GM21737 (cell line): Measurements from ENCODE around the gene HNRNPC.
"Not testable (repeated sequence)": the region's sequence is repeated elsewhere in the genome, so short reads cannot be mapped to it uniquely, and the experiment has no call there.

ENCODE experiments used
- ATAC-seq: cut with Tn5 transposase; IDR thresholded peaks from one replicate; pipeline ENCODE4 v1.9.1; 2021; ENCODE audit warnings: mild to moderate bottlenecking, moderate library complexity; ENCODE audit not compliant: unreplicated experiment

Gene HNRNPC

DNA sequence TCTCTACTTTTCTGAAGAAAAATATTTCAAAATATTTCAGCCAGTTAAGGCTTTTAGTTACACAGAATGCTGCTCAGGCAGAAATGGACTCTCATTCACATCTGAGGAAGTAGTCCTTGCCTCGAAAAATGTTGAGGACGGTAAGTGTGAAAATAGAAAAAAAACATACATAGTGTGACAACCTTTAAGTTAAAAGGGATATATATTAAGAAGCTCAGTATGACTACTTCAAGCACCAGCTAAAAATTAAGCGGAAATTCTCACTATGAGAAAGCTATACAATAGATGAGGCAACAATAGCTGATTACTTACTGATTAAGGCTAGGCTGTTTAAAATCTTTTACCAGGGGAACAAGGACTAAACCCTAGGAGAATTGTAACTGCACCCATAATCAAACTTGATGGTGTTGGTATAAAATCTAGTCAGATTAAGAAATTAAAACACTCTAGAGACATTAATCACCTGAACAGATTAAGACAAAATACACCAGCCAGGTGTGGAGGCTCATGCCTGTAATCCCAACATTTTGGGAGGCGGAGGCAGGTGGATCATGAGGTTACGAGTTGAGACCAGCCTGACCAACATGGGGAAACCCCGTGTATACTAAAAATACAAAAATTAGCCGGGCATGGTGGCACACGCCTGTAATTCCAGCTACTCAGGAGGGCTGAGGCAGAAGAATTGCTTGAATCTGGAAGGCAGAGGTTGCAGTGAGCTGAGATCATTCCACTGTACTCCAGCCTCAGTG, 53.9 kb downstream of the HNRNPC start:
- no peak for ATAC-seq

DNA sequence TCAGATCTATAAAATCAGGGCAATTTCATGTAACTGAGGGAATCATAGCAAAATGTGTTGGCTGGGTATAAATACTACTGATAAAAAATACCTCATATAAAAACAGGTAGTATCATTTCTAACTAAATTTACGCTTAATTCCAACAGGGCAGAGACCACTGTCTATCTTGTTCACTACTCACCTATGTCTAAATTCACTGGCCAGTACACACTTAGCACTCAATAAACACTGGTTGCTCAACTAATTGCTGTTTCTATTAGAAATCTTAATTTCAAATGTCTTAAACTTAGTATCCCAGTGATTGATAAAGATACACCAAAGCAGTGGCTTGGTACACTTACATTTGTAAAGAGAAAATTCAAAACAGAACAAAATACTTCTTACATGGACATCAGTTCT, 55.6 kb downstream of the HNRNPC start:
- ATAC-seq: no peak

DNA sequence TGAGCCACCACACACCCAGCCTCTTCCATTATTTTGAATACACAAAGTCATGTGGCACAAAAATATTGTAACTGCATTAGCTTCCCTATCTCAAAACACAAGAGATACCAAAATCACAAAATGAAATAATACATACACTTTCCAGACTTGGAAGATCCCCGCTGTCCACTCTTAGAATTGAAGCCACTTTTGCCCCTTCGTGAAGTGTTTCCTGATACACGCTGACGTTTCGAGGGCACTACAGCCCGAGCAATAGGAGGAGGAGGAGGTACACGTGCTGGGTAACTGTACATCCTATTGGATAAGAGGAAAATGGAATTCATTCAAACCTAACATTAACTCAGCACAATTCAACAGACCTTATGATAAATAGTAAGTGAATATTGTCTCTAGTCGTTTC, 56.4 kb downstream of the HNRNPC start:
- not testable (repeated sequence) for ATAC-seq

DNA sequence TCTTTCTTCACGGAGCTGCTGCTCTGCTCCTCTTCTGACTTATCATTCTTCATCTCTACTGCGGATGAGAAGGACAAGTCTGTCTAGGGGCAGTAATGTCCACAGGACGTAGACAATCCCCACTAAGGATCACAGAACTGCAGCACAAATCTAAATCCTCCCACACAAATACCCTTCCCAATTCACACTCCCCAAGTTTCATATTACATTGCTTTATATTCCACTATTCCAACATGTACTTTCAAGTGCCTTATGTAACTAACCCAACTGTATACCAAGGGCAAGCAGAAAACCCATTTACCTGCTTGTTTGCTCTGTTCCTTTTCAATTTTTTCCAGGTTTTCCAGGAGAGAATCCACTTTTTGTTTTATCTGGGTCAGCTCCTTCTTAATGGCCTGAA, 57.7 kb downstream of the HNRNPC start:
- ATAC-seq: no peak

DNA sequence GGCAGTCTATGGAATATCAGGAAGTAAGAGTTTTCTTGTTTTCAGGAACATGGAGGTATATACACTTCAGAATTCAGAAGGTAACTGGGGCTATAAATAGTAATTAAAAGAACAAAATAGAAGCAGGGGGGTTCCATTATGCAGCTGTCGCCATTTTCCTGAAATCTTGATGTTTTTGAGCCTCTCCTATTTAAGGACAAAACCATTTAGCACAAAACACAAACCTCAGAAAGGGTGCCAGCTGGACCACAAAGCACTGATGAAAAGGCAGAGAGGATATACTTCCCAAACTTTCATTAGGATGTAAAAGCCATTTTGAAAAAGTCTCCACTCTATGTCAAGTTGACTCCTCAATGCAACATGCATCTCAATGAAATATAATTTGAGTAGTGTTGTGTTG, 59.2 kb downstream of the HNRNPC start:
- no peak for ATAC-seq

DNA sequence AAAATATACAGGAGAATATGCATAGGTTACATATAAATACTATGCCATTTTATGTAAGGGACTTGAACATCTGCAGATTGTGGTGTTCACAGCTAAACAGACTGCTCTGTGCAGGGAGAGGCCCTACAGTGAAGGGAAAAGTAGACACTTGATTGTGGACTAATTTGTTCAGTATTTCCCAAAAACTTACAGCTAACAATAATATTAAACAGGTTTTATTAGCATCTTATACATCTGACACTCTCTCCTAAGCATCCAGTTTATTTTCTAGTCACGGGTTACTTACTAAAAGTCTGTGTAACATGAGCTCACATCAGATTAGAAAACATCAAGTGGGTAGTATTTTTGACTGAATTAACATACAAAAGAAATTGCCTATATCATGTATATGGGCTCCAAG, 60.1 kb downstream of the HNRNPC start:
- ATAC-seq: no peak

DNA sequence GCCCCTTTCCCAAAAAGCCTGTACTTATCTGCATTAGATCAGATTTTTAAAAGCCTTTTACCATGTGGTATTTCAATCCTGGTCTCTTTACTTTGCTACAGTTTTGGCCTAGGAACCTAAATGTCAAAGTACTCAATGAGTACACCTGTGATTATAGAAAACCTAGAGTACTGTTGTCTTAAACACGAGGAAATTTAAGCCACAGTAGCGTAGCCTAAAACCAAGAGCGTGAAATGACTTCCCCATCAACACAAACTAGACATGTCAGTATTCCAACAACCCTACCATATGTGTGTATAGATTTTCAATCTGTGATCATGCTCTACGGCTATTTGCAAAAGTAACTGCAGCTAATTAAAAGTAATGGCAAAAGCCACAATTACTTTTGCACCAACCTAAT, 60.7 kb downstream of the HNRNPC start:
- ATAC-seq: no peak

DNA sequence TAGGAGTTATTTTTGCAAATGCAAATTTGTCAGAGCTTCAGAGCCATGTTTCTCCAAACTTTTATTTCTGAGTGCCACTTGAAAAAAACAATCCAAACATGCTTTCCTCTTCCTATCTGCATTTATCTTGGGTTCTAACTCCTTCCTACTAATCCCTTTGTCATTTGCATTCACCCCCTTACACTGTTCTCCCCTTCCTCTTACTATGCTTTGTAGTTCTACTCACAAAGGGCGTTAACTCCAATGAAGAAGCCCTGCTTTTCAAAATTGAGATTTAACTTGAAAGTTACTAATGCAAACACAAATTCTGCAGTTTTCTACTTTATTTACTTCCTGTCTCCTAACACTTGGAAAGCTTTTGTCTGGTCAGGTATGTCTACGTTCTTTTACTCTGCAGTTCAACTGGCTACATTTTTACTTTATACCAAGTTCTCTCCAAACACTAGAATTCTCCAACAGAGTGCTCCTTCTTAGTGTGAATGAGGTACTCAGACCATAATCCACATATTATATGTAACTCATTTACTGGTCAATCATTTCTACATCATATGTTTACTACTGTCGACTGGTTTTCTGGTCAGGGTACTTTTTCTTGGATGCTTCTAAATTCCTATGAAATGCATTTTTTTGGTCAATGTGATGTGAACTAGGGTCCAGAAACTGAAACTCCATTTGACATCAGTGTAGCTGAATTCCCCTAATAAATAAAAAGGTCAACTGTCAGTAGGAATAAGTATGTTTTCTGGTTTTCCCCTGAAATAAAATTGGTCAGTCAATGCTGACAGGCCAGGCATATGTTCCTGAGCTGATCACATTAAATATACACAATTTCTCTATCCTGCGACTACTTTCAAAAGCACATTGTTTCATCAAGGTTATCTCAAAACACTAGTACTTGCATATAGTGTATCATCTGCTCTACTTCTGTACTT, 62.2 kb downstream of the HNRNPC start:
- ATAC-seq: no peak

DNA sequence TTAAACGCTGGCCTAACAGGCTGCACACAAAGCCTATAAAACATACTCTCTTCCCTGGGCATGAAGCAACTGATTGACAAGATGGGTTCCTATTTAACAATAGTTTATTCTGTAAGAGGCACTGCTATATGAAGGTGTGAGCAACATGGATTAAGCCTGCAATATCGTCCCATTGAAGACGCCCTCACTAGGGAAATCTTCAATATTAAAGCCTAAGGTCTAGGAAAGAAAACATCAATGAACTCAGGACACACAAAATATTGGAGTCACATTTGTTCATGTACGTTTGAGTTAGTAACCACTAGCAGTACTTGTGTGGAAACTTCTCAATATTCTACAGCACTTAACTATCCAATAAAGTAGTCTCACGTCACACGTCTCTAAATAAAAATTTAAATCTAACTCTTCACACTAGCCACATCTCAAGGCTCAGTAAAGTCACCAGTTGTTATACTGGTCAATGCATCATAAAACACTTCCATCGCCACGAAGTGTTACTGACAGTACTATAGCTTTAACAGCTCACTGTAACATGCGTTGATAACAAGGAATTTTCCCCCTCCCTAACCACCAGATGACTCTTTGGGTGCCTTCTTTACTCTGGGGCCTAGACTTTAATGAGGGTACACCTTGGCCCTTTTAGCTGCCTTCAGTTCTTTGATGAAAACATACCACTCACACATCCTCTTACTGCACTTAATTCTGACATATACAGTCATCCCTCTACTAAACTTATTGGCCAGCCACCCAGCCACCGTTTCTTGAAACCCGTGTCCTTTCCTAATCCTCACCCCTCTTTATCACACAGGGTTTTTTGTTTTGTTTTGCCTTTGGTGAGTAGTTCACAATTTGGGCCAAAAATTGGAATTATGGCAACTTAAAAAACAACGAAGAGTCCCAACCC, 63.3 kb downstream of the HNRNPC start:
- no peak for ATAC-seq

DNA sequence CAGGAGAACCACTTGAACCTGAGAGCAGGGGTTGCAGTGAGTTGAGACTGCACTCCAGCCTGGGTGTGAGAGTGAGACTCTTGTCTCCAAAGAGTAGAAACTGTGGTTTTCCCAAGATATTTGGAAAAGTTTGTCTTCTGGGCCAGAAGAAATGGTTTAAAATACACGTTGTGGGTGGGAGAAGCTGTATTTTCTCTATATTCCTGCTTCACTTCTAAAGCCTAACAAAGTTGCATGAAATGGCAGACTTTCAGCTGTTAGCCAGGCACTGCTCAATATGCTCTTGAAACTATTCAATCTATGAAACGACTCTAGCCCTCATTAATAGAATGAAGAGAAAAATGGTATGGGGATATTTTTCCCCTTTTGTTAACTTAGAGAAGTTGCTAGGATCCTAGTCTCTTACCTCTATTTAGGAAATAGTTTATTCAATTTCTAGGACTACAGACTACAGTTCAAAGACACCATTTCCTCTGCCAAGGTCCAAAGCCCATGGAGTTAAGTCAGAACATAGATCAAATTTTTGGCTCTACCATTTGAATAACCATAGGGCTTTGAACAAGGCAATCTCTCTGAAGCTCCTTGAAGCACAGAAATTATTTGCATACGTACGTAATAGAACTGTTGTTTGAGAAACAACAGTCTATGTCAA, 64.1 kb downstream of the HNRNPC start:
- no peak for ATAC-seq

DNA sequence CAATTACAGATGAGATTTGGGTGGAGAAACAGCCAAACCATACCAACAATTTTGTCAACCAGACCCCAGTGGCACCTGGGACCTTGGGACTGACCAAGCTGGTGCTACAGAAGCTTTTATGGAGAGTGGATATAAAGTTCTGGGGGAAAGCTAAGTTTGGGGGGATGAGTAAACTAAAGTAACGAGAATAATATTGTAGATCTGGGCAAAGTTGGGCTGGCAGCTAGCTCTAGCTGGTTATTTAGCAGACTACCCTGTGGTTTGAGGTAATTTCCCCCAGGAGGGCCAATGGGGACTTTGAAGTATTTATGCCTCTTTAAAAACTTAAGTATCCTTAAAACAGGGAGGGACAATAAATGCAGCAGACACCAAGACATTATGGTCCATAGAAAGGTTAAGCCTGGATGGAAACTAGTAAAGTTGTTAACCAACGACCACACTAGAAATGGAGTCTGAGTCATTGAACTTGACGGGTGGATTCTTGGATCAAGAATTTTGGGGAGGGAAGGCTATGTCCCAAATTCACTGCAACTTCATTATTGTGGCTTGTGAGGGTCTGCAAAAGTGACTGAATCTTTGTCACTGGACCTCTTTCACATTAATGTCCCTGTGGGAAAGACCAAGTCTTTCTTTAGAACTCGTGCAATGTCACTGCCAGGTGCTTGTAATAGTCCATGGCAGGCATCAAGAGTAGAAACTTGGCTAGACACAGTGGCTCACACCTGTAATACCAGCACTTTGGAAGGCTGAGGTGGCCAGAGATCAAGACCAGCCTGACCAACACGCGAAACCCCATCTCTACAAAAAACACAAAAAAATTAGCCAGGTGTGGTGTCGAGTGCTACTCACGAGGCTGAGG, 64.8 kb downstream of the HNRNPC start:
- no peak for ATAC-seq

DNA sequence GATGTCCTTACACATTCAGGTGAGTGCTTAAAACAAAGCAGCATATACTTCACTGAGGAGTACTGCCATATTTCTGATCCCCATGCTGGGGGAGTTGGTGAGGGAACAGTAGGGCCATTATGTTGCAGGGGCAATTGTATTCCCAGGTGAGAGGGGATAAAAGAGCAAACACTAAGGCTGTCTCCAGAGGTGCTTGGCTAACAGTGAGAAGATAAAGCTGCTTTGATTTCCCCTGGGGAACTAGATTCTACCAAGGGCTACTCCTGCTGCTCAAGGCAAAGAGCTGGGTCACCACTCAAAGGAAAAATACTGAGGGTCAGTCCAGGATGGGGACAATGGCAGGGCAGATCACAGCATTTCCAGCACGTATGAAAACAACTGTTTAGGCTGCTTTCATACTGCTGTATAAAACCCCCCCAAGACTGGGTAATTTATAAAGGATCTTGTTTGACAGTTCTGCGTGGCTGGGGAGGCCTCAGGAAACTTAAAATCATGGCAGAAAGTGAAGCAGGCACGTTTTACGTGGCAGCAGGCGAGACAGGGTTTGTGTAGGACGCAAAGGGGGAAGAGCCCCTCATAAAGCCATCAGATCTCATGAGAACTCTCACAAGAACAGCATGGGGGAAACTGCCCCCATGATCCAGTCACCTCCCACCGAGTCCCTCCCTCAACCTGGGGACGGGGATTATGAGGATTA, 65.6 kb downstream of the HNRNPC start:
- no peak for ATAC-seq

DNA sequence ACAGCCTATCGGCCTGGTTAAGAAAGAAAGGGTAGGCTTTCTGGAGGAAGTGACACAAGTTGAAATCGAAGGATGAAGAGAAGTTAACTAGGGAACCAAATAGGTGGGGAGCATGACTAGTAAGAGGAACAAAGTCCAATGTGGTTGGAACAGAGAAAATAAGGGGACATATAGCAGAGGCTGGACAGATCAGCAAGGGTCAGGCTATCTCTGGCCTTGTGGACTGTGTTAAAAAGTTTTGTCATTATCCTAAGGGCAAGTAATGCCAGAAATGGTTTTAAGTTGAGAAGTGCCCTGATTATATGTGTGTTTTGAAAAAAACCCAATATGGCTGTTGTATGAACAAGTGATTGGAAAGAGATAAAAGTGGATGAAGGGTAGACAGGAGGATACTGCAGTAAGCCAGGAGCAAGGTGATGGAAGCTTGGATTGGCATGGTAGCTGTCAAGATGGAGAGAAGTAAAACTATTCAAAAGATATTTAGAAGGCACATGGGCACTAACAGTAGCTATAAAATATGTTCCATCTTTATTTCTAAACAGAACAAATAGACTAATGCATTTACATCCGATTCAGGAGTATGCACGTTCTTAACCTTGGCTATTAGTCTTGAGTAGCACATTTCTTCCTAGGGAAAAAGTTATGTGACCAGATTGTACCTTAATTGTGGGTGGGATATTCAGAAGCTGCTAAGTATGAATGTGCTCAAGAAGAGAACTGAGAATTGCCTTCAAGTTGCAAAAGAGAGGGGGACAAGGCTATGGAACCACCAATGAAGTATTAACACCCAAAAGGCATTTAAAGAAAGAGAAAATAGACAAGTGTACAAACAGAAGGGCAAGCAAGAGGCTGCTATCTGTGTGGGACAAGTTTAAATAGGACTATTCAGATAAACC, 66.5 kb downstream of the HNRNPC start:
- ATAC-seq: no peak

DNA sequence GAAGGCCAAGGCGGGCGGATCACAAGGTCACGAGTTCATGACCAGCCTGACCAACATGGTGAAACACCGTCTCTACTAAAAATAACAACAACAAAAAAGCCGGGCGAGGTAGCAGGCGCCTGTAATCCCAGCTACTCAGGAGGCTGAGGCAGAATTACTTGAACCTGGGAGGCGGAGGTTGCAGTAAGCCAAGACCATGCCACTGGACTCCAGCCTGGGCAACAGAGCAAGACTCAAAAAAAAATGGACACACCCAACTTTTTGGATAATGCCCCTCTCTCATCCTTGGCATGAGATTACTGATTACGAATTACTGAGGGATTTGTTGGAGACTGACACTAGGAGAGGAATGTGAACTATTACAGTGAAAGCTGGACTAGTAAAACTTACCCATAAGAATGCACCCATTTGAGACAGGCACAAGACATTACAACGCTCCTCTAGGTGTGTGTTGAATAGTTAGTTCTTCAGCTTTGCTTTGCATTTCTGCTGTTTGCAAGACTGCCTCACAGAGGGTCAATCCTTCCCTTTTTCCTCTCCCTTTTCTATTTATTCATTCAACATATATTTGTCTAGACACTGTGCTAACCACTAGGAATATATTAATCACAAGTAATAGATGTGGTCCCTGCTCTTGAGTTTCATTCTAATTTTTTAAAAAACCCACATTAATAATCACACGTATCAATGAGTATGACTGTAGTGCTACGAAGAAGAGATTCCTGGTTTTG, 67.3 kb downstream of the HNRNPC start:
- ATAC-seq: no peak

DNA sequence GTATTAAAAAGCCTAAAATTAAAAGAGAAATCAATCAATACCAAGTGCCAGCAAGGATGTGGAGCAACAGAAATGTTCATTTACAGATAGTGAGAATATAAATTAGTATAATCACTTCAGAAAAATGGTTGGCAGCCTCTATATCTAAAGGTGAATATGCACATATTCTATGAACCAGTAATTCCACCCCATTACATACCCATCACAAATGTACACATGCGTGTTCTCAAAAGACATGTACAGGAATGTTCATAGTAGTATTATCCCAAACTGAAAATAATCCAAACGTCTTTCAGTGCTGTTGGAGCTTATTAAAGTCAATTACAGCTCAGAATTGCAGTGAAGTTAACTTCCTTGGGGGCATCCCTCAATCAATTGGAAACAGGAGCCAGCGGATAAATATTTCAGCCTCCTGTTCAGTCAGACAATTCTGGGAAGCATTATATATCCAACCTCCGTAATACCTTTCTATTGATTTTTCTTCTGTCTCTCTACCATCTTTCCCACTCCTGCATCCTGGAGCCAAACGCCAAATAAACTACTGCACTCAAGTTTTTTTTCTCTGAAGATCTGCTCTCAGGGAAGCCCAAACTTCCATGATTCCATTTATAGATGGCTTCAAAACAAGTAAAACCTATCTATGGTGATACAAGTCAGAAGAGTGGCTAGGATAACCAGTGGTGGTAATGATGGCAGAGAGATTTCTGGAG, 68.3 kb downstream of the HNRNPC start:
- no peak for ATAC-seq

DNA sequence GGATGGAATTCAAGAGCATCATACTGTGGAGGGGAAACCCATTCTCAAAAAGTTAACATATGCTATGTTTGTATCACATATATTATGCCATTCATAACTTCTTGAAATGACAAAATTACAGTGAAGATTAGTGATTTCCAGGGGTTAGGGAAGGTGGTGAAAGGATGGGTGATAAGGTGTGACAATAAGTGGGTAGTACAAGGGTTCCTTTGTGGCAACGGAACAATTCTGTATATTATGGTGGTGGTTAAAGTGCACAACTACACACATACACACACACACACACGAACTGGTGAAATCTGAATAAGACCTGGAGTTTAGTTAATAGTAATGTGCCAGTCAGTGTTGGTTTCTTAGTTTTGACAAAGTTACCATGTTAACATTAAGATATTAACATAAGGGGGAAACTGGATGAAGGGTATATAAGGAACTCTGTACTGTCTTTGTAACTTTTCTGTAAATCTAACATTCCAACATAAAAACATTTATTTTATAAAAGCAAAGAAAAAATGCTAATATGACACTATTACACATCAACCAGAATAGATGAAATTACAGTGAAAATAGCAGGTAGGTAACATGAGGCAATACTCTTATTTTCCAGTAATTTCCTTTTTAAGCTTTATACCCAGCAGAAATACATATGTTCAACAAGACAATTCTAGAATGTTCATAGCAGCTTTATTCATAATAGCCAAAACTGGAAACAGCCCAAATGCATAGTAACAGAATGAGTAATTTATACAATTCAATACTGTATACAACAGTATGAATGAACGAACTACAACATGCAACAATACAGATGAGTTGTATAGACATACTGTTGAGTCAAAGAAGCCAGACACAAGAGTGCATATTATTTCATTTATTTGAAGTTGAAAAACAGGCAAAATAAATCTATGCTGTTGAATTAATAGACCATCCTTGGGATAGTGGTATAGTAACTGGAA, 69.4 kb downstream of the HNRNPC start:
- ATAC-seq: no peak
